Activated effector memory CD4-positive, alpha-beta T cell treated with Interleukin-2 at 50 U/mL for 16 hours (primary cell): ENCODE measurements around the gene STK32C.
"Not testable (repeated sequence)": the region's sequence is repeated elsewhere in the genome, so short reads cannot be mapped to it uniquely, and the experiment has no call there.

Source experiments
- DNase-seq: peaks from one replicate; pipeline ENCODE4 v3.0.0-alpha.2; 2020

The STK32C gene

GRCh38 chr10:132227851-132228390 lies 79.8 kb downstream of the STK32C start:
- DNase-seq = no peak

- no peak for DNase-seq
Measured at GRCh38 chr10:132226586-132227405, 81.0 kb downstream of the STK32C start.

GRCh38 chr10:132225849-132226205 lies 81.9 kb downstream of the STK32C start:
- no peak for DNase-seq

DNA sequence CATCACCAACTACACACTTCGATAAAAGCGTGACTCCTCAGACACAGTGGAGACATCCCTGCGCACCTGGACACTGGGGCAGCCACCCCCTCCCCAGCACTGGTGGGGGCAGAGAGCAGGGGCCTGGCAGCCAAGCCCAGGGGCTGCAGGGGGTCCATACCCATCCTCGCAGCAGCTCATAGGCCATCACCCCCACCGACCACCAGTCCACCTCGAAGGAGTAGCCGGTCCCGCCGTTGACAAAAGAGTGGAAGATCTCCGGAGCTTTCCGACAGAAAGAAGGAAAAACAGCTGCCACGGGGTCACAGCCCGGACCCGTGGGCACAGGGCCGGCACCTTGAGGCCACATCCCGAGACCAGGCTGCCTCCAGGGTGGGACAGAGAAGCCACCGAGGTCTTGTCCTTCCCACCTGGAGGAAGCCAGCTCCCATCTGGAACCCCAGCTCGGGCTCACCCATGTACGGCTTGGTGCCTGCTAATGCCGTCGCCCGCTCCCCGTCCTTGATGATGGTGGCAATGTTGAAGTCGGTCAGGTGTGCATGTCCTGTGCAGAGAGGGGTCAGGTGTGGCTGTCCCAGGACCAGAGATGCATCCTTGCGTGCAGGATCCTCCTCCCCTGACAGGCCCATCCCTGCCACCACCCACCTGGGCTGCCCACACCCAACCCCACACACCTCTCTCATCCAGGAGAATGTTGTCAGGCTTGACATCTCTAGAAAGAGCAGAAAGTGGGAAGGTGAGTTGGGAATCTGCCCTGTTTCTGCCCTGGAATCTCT lies 82.5 kb downstream of the STK32C start:
- no peak for DNase-seq

DNA sequence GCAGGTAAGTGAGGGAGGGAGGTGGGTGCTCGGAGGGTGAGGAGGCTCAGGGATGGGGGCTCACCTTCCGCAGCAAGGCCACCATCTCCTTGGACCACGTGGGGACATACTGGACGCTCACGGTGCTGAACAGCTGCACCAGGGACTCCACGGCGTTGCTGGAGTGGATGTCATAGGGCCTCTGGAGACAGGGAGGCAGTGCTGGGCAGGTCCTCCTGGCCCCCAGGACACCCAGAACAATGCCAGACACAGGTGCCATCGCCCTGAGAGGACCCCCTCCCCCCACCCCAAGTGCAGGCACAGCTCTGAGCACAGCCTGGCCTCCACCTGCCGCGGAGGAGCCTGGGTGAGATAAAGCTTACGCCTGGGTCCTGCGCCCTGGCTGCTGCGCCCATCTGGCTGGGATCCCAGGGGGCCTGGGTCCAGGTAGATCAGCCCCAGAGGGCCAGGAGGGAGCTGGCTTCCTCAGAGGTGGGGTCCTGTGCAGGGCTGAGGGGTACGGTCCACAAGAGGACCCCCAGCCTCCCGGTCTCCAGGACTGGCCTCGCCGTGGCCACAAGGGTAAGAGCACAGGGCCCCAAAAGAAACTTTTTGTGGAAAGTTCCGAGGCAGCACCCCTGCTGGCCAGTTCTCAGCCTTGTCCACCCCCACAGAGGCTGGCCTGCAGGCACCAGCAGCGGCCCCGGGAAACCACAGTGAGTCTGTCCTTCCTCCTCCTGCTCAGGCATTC lies 83.2 kb downstream of the STK32C start:
- DNase-seq = no peak

DNA sequence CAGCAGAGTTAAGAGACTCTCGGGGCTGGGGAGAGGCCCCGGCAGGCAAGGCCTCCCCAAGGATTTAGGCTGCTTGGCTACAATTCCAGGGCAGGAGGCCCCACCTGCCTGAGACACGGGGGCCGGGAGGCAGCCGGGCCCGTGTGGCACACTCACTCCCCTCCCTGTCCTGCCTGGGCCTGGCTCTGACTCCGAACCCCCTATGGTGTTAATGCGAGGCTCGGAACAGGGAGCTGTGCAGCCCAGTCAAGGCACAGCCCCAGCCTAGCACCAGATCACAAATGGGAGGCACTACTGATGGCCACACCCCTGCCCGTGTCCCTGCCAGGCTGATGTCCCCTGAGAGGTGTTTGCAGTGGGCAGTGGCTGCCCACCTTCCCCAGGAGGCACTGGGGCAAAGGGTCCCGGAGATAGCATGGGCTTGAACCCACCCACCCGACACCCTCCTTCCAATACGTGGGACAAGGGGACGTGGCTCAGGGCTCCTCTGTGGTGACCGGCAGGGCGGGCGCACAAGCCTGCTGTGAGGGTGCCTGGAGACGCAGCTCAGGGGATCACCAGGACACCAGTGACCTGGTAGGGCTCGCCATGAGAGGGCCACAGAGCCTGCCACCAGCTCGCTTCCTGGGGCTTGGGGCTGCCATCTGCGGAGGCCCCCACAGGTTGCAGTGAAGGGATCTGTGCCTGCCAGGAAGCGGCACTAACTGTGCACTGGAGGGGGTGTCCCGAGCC lies 84.0 kb downstream of the STK32C start:
- no peak for DNase-seq

DNA sequence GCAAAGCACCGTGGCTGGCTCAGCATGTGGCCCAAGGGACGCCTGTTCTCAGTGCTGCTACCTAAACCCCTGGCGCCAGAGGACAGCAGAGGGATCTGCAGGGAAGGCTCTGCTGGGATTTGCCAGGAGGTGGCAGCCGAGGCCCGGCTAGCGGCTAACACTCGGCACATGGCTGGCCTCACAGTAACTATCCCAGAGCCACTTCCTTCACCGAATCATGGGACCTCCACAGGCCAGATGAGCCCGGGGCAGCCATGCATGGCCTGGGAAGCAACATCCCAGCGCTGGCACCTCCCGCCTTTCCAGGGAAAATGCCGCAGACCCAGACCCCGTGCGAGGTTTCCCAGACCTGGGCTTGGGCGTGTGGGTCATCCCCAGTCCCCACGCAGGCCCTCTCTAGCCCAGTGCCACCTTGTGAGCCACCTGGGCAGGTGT lies 84.6 kb downstream of the STK32C start:
- DNase-seq = peak; percentile 42

- DNase-seq = no peak
Measured at GRCh38 chr10:132222726-132223125, 85.0 kb downstream of the STK32C start.

- DNase-seq = not testable (repeated sequence)
Measured at GRCh38 chr10:132220996-132221395, 86.8 kb downstream of the STK32C start.

DNA sequence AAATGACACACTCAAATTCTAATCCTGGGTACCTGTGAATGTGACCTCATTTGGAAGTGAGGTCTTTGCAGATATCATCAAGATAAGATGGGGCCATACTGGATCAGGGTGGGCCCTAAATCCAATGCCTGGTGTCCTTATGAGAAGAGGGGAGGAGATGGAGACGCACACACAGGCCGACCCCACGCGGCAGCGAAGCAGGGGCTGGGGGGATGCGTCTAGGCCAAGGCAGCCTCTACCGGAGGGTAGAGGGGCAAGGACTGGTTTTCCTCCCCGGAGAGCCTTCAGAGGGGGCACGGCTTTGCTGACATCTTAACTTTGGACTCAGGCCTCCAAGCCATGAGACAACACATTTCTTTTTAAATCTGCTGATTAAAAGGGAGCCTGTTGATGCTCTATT lies 87.7 kb downstream of the STK32C start:
- DNase-seq = no peak

- no peak for DNase-seq
Measured at GRCh38 chr10:132219486-132219885, 88.3 kb downstream of the STK32C start.

- not testable (repeated sequence) for DNase-seq
Measured at GRCh38 chr10:132216441-132216840, 91.3 kb downstream of the STK32C start.

GRCh38 chr10:132213917-132214316 lies 93.8 kb downstream of the STK32C start:
- DNase-seq = no peak

DNA sequence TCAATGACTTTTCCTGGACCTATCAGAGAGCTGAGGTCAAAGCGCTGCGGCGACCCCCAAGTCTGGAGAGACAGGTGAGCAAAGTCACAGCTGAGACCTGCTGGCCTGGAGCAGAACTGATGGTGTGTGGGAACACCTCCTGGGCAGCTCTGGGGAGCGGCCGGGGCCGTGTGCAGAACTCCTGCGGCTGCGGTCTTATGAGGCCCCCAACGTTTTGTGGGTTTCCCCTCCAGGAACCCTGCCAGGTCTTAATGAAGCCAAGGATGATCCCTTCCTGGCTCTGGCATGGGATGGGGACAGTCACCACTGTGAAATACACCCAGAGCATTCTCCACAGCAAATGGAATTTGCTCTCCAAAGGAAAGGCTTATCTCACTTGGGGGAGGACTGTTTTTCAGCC lies 94.9 kb downstream of the STK32C start:
- no peak for DNase-seq

DNA sequence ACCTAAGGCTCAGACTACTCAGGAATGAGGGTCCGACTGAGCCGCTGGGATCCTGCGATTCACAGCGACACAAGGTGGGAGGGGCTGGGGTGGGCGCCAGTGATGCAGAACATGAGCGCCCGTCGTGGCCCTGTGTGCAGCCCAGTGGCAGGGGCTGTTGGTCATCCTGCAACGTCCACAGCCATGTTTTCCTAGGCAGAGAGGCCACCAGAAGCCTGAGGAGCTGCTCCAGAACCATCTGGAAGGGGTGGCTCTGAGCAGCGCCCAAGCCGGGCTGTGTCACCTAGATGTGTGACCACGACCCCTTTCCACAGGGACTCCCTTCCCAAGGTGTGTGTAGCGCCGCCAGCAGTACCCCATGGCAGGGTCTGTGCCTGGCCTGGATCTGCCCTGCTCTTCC lies 96.5 kb downstream of the STK32C start:
- DNase-seq = no peak

DNA sequence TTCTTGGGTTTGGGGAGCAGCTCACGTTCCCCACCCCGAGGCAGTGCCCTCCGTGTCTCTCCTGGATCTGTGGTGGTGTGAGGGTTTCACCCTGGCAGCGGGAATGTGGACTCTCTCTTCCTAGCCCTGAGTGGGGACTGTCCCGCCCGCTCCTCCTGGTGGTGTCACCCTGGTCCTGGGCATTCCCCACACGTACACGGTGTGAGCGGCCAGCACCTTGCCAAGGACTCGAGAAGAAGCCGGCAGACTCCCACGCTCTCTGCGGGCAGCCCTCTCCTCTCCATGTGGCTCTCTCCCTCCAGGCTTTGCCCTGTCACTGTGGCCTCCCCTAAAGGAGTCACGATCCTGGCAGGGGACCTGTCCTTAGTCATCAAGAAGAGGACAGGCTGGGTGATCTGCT lies 97.0 kb downstream of the STK32C start:
- DNase-seq = no peak

- no peak for DNase-seq
Measured at GRCh38 chr10:132209978-132210530, 97.7 kb downstream of the STK32C start.

- DNase-seq = no peak
Measured at GRCh38 chr10:132209130-132209529, 98.6 kb downstream of the STK32C start.

DNA sequence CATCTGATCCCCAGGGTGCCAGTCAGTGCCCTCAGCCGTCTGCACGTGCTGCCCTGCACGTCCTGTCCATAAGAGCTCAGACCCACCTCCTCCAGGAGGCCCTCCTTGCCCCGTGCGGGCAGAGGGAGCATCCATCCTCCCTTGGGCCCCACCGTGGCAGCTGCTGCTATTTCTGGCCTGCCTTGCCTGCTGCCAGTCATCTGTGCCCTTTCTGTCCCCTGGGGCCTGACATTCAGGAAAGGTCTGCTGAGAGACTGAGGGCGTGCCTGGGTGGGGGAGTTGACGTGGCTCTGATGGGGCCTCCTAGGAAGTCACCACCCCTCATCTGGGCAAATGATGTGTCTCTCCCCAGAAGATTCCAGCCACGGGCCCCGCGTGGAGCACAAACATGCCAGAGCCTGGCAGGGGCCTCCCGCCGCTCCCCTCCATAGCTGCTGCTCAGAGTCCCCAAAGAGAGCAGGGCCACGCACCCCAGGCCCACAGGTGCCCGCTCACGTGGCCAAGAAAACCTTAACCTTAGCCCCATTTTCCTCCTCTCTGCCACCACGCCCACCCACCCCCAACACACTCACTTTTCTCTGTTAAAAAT lies 99.2 kb downstream of the STK32C start:
- no peak for DNase-seq

- no peak for DNase-seq
Measured at GRCh38 chr10:132207536-132208461, 100.0 kb downstream of the STK32C start.
